GM19455 (cell line): ENCODE results near the gene HSPA1B.
"Not testable (repeated sequence)": the region's sequence is repeated elsewhere in the genome, so short reads cannot be mapped to it uniquely, and the experiment has no call there.

Source experiments
- ATAC-seq: cut with Tn5 transposase; IDR thresholded peaks from one replicate; pipeline ENCODE4 v1.9.1; 2021; ENCODE audit not compliant: unreplicated experiment

Gene HSPA1B

DNA sequence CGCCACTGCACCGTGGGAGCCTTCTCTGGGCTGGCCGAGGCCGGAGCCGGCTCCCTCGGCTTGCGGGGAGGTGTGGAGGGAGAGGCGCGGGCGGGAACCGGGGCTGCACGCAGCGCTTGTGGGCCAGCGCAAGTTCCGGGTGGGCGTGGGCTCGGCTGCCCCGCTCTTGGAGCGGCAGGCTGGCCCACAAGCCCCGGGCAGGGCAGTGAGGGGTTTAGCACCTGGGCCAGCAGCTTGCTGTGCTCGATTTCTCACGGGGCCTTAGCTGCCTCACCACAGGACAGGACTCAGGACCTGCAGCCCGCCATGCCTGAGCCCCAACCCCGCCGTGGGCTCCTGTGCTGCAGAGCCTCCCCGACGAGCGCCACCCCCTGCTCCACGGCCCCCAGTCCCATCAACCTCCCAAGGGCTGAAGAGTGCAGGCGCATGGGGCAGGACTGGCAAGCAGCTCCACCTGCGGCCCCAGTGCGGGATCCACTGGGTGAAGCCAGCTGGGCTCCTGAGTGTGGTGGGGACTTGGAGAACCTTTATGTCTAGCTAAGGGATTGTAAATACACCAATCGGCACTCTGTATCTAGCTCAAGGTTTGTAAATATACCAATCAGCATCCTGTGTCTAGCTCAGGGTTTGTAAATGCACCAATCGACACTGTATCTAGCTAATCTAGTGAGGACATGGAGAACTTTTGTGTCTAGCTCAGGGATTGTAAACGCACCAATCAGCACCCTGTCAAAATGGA lies 24.6 kb downstream of the HSPA1B start:
- not testable (repeated sequence) for ATAC-seq

GRCh38 chr6:31857774-31858173 lies 30.2 kb downstream of the HSPA1B start:
- not testable (repeated sequence) for ATAC-seq

GRCh38 chr6:31858707-31859106 lies 31.2 kb downstream of the HSPA1B start:
- ATAC-seq = no peak

DNA sequence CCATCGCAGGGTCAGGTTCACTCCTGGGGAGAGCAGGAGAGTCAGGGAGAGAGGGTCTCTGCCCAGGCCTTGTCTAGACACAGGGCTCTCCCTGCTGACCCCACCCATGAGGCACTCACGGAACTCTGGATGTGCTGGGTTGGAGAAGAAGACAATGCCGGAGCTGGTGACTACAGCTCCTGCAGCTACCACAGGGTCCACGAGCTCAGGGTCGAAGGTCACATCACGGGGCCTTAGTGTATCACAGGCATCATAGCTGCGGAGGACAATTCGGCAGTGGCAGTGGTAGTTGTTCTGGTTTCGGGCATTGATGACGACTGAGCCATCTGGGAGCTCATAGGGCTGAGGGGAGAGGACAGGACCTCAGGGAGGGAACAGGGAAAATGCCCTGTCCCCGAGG lies 32.4 kb downstream of the HSPA1B start:
- no peak for ATAC-seq

GRCh38 chr6:31860349-31860748 lies 32.8 kb downstream of the HSPA1B start:
- ATAC-seq = no peak

DNA sequence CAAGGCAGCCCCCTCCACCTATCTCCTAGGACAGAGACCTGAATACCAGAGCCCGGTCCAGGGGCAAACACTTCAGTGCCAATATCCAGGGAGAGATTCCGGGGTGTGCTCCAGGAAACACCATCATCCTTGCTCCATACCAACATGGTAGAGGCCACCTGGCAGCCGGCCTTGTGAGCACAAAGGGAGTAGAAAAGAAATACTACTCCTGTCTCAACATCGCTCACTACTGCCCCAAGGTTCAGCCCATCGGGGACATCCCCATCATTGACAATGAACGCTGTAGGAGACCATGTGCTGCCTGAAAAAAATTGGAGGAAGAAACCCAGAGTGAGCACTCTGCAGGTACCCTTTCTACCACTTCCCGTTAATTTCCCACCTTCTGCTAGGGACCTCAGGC lies 33.6 kb downstream of the HSPA1B start:
- ATAC-seq = no peak

- ATAC-seq = no peak
Observed at GRCh38 chr6:31861919-31862343, 34.4 kb downstream of the HSPA1B start.

DNA sequence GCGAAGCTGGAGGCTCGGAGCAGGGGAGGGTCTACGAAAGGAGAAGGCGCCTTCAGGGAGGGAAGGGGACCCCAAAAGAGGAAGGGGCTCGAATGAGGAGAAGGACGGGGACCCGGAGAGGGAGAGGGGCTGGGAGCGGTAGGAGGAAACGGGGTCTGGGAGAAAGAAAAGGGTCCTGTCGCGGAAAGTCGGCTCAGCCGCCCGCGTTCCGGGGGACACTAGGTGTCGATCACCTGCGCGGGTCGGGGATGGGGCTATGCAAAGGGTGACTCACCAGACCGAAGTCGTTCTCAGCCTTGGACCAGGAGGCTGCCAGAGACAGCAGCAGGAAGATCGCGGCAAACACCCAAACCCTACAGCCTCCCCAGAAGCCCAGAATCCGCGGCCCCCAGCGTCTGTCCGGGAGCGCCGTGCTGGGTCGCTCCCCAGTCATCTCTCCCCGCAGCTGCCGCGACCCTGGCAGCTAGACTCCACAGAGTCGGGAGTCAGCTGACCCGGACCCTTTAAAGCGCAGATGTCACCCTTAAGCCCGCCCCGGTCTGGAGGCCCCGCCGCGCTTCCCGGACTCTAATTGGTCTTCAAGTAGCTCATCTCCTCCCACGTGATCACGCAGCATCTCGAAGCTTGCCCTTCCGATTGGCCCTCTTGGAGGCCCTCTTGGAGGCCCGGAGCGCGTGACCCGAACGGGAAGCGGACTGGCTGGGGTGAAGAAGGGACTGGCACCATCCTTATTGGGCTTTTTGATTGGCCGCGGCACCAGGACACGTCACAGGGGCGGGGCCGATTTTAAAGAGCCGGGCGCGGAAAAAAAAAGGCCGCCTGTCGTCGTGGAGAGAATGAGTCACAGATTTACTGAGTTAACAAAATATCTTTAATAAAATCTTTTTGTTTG lies 35.1 kb downstream of the HSPA1B start, which contains the start of gene NEU1:
TSS of gene NEU1 (minus strand) at position 478 of the 892 bp plus-strand sequence. CDS start at position 433, 45 bp downstream.
- ATAC-seq = peak; percentile 89

DNA sequence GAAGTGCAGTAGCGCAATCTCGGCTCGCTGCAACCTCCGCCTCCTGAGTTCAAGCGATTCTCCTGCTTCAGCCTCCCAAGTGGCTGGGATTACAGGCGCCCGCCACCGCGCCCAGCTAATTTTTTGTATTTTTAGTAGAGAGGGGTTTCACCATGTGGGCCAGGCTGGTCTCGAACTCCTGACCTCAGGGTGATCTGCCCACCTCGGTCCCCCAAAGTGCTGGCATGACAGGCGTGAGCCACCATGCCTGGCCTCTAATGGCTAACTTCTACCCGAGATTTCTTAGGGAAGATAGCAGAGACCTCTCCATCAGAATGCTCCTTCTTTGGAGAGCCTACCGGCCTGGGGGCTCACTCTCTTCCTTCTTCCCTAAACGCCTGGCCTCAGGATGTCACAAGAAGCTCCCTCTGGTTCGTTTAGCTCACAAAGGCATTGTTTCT lies 36.6 kb downstream of the HSPA1B start:
- not testable (repeated sequence) for ATAC-seq

GRCh38 chr6:31864818-31865204 lies 37.3 kb downstream of the HSPA1B start:
- ATAC-seq = no peak

DNA sequence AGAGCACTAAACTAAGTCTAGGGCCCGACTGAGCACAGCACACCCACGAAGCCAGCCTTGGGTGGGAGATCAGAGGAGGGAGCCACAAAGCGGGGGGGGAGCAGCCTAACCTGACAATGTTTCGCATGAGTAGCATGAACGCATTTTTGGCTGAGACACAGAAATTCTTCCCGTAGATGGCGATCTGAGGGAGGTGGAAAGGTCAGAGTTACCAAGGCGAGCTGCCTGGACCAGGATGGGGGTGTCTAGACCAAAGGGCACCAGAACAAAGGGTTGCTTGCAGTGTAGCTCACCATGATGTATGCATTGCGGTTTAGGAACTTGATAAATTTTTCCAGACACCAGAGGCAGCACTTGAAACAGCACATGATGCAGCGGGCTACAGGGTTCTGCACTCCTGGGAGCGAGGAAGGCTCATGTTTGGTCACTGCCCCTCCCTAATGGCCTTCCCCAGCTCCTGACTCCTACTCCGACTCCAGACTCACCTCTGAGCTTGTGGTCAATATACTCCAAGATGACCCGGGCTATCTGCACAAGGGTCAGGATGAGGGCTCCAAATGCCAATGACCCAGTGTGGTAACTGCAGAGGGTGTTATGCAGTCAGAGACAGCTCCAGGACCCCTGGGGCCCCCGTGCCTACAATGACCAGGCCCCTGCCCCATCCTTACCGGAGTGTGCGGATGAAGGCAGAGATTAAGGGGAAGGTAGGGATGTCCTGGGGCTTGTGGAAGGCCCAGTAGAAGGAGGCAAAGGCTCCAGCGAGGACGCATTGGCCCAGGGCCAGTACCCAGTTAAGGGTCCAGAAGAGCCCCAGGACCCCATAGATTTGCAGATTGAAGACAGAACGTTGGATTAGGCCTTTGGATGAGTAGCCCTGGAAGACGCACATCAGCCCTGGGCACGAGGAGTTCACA lies 37.9 kb downstream of the HSPA1B start:
- no peak for ATAC-seq

DNA sequence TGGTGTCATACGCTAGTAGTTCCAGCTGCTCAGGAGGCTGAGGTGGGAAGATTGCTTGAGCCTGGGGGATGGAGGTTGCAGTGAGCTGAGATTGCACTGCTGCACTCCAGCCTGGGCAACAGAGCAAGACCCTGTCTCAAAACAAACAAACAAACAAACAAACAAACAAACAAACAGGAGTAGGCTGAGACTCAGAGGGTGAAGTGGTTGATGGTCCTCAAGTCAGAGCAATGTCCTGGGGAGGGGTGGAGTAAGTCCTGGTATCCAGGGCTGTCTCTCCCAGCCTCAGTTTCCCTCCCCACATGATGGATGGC lies 41.1 kb downstream of the HSPA1B start:
- ATAC-seq = not testable (repeated sequence)

DNA sequence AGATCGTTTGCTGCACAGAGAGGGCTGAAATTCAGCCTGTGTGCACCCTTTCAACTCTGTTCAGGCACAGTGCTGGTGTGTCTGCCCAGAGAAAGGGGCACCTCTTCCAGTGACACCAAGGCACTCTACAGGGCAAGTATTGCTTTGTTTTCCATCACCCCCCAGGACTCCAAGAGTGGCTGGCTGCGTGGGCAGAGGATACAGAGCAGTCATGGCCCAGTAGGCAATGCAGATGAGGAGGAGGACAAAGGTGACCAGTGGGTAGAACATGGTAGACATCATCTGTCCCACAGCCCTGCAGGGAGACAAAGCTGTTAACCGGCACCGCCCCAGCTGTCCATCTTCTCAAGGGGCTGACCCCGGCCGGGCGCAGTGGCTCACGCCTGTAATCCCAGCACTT lies 41.8 kb downstream of the HSPA1B start:
- no peak for ATAC-seq

- ATAC-seq = no peak
Observed at GRCh38 chr6:31870385-31870921, 42.9 kb downstream of the HSPA1B start.

DNA sequence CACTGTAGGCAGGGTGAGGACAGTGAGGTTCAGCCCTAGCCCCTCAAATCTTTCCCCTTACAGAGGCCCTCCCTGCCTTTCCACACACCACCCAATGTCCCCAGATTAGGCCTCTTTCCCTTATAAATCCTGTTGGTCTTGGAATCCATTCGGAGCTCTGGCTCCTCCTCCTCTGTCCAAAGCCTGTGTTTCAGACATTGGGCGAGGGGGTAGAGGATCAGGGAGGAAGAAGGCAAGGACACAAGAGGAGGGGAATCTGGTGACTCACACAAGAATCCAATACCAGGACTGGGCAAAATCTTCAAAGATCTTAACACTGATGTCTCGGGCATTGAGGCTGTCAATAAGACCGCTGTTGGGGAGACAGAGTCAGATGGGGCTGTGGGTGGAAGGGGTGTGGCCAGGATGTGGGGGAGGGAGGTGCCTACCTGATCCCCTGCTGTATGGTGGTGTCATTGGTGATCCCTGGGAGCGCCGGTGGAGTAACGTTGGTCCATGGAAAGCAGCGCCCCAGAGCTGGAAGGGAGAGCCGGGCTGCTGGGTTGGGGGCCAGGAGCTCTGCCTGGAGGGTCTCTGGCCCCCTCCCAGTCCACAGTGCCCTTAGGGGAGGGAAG lies 43.6 kb downstream of the HSPA1B start:
- no peak for ATAC-seq

DNA sequence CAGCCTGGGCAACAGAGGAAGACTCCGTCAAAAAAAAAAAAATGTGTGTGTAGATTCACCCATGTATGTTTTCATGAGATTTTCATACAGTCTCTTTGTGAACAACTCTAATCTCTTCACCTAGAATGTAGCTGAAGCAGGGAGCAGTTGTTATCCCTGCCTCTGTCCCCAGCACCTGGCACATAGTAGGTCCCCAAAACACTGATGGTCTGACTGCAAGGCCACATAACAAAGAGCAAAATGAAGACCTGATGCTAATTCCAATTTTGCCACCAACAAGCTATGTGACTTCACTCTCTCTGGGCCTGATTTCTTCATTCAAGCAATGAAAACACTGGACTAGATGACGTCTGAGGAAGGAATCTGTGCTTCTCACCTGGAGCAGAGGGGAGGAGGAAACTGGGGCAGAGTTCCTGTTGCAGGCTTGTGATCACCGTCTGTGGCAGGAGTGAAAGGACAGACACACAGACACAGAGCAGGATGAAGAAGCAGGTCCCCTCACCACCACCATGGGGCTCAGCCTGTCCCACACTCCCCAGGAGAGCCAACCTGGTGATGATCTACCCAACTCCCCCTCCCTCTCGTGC lies 46.6 kb downstream of the HSPA1B start:
- ATAC-seq = no peak

GRCh38 chr6:31874836-31875572 lies 47.5 kb downstream of the HSPA1B start:
- ATAC-seq = no peak

- ATAC-seq = no peak
Observed at GRCh38 chr6:31875877-31876276, 48.3 kb downstream of the HSPA1B start.

GRCh38 chr6:31876357-31876756 lies 48.8 kb downstream of the HSPA1B start:
- no peak for ATAC-seq
